Suprapubic skin (tissue), 4 donors: Measurements from ENCODE around the gene FIBIN.

ENCODE experiments used
- EP300 ChIP-seq: sonication (generic); formaldehyde crosslinking; IDR thresholded peaks from one replicate; pipeline ENCODE4 v1.6.1; 2017; ENCODE audit warnings: antibody characterized with exemption
- POLR2A ChIP-seq, 2 donors: fragments of 450-650 bp; IDR thresholded peaks; one replicate each; pipeline ENCODE4 v1.6.1; 2017; ENCODE audit warnings: antibody characterized with exemption in 2 of 2, mild to moderate bottlenecking in 2 of 2, moderate library complexity in 2 of 2
- POLR2AphosphoS5 ChIP-seq, 3 donors: sonication (generic); formaldehyde crosslinking; IDR thresholded peaks; one replicate each; pipeline ENCODE4 v1.6.1; 2017; ENCODE audit warnings: antibody characterized with exemption in 3 of 3
- TF ChIP-seq, protein P1 (sequence below), 2 donors: fragments of 200-600 bp in 1 of 2; fragments of 450-650 bp in 1 of 2; sonication (generic) in 1 of 2; IDR thresholded peaks; one replicate each; pipeline ENCODE4 v1.5.1; 2016 to 2019; ENCODE audit warnings: antibody characterized with exemption in 2 of 2, mild to moderate bottlenecking in 1 of 2, moderate library complexity in 1 of 2

DNA sequence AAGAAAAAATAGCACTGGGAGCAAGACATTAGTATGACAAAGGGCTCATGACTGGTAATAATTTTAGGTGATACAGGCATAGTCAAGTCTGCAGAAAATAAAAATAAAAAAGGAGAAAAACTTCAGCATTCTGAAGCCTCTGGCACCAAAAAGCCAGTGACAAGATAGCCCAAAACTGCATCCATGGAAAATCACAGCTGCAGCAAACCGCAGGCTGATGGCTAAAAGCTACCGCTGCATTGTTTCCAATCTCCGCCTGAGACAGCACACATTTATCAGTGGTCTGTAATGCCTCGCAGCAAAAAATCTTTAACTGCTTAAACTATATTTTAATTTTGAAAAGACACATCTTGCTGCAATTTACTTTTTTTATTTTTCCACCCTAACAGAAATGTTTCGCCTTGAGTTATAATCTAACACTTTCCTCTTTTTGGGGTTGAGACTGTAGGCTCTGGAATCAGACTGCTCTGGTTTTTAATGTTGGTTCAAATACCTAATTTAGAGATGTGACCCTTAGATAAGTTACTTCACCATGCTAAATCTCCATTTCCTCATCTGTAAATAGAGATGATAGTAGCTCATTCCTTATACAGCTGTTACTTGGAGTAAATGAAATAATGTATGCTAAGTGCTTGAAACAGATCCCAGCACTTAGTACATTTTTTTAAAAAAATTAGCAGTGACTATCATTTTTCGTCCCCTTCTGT is 42.0 kb upstream of the FIBIN start:
- TF ChIP-seq, protein P1, sequence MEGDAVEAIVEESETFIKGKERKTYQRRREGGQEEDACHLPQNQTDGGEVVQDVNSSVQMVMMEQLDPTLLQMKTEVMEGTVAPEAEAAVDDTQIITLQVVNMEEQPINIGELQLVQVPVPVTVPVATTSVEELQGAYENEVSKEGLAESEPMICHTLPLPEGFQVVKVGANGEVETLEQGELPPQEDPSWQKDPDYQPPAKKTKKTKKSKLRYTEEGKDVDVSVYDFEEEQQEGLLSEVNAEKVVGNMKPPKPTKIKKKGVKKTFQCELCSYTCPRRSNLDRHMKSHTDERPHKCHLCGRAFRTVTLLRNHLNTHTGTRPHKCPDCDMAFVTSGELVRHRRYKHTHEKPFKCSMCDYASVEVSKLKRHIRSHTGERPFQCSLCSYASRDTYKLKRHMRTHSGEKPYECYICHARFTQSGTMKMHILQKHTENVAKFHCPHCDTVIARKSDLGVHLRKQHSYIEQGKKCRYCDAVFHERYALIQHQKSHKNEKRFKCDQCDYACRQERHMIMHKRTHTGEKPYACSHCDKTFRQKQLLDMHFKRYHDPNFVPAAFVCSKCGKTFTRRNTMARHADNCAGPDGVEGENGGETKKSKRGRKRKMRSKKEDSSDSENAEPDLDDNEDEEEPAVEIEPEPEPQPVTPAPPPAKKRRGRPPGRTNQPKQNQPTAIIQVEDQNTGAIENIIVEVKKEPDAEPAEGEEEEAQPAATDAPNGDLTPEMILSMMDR (IDR thresholded peaks at IDR 0.05) = no peak
- TF ChIP-seq POLR2A (IDR thresholded peaks at IDR 0.05) (no peak), POLR2AphosphoS5 (IDR thresholded peaks at IDR 0.05) (no peak), EP300 (no peak)
